Endothelial cell of umbilical vein (primary cell): ENCODE measurements around the gene MIS18A. TPM values are rescaled to one million over a fixed set of nuclear protein-coding genes. Genes with fewer than 3 reads are reported as not detected.

Source experiments
- BruUV-seq: library from RNA; stranded (reverse); fragments of 400-500 nt; replicated peaks from 2 replicates; lab custom pipeline; 2021; lab: Mats Ljungman, UMichigan
- CTCF ChIA-PET: fragments of 300-600, 350-600 bp; sonication (Branson Sonifier 250); formaldehyde crosslinking; loops from one replicate; lab custom pipeline; 2021; ENCODE audit warnings: antibody characterized with exemption, inconsistent platforms; lab: Charles Lee
- POLR2A ChIA-PET: fragments of 300-600, 350-600 bp; sonication (Branson Sonifier 250); formaldehyde crosslinking; loops from one replicate; lab custom pipeline; 2021; ENCODE audit warnings: antibody characterized with exemption, inconsistent platforms; lab: Charles Lee
- DNase-seq: peaks from one replicate; pipeline ENCODE4 v3.0.0-alpha.2; 2011; ENCODE audit warnings: low read depth, low spot score
- FAIRE-seq: peaks from 2 replicates; lab custom pipeline; 2011; peaks lifted over from hg19 to GRCh38; lab: Jason Lieb, UNC
- H2AFZ ChIP-seq: 2 replicates; pipeline ENCODE4 v1.6.0; 2012; ENCODE audit warnings: low read depth, low read length, control low read depth, inconsistent platforms
- H3K27ac ChIP-seq: 2 replicates; pipeline ENCODE4 v1.5.1; 2011; ENCODE audit warnings: low read depth, mild to moderate bottlenecking, control low read depth, low read length, moderate library complexity; ENCODE audit not compliant: insufficient read depth
- H3K27me3 ChIP-seq, 2 experiments: 2 replicates each; pipeline versions ENCODE4 v1.6.0 to v1.6.1; 2011; ENCODE audit warnings: low read length in 2 of 2, mixed read lengths in 1 of 2; ENCODE audit not compliant: control insufficient read depth in 2 of 2, insufficient read depth in 2 of 2
- H3K36me3 ChIP-seq, 2 experiments: 2 replicates in 1 of 2; 3 replicates in 1 of 2; pipeline ENCODE4 v1.5.1; 2011; ENCODE audit warnings: low read length in 2 of 2, mild to moderate bottlenecking in 1 of 2, moderate library complexity in 1 of 2; ENCODE audit not compliant: control insufficient read depth in 2 of 2, insufficient read depth in 2 of 2; ENCODE audit errors: extremely low read depth in 1 of 2
- H3K4me1 ChIP-seq: 3 replicates; pipeline ENCODE4 v1.5.1; 2011; ENCODE audit warnings: mild to moderate bottlenecking, low read length; ENCODE audit not compliant: control insufficient read depth, insufficient read depth; ENCODE audit errors: extremely low read depth
- H3K4me2 ChIP-seq: 2 replicates; pipeline ENCODE4 v1.6.1; 2011; ENCODE audit warnings: low read length, control low read depth, mixed read lengths; ENCODE audit not compliant: insufficient read depth
- H3K4me3 ChIP-seq, 3 experiments: fragments of 200-600 bp in 1 of 3; sonication (generic), shearing (Covaris generic) in 1 of 3; replicated peaks in 1 of 3; 2 replicates each; pipeline ENCODE4 v1.5.1; 2011 to 2016; ENCODE audit warnings: control low read depth in 3 of 3, low read length in 3 of 3, mild to moderate bottlenecking in 2 of 3, inconsistent platforms in 1 of 3, low read depth in 1 of 3, moderate library complexity in 1 of 3; ENCODE audit not compliant: insufficient read depth in 1 of 3
- H3K79me2 ChIP-seq: 2 replicates; pipeline ENCODE4 v1.6.0; 2012; ENCODE audit warnings: low read length, inconsistent platforms; ENCODE audit not compliant: control insufficient read depth, insufficient read depth
- H3K9ac ChIP-seq: replicated peaks from 2 replicates; pipeline ENCODE3; 2011; ENCODE audit warnings: low read length, control low read depth; ENCODE audit not compliant: insufficient read depth; ENCODE audit errors: extremely low read depth
- H3K9me1 ChIP-seq: replicated peaks from 3 replicates; pipeline ENCODE4 v1.6.0; 2011; ENCODE audit warnings: mild to moderate bottlenecking, low read length; ENCODE audit not compliant: control insufficient read depth, insufficient read depth; ENCODE audit errors: extremely low read depth
- H3K9me3 ChIP-seq: replicated peaks from 2 replicates; pipeline ENCODE4 v1.5.1; 2012; ENCODE audit warnings: low read length, inconsistent platforms; ENCODE audit not compliant: control insufficient read depth, insufficient read depth
- H4K20me1 ChIP-seq: replicated peaks from 2 replicates; pipeline ENCODE3; 2011; ENCODE audit warnings: mild to moderate bottlenecking, low read length; ENCODE audit not compliant: control insufficient read depth, insufficient read depth; ENCODE audit errors: extremely low read depth
- CTCF ChIP-seq, 2 donors: IDR thresholded peaks; 1 replicate in 1 of 2; 2 replicates in 1 of 2; pipeline ENCODE4 v1.5.1; 2011; ENCODE audit warnings: low read length in 2 of 2, mild to moderate bottlenecking in 2 of 2, moderate library complexity in 2 of 2, control low read depth in 1 of 2, inconsistent platforms in 1 of 2, low read depth in 1 of 2; ENCODE audit not compliant: insufficient read depth in 1 of 2; ENCODE audit errors: extremely low read depth in 1 of 2
- EZH2 ChIP-seq: IDR thresholded peaks from 2 replicates; pipeline ENCODE4 v1.6.1; 2012; ENCODE audit warnings: borderline replicate concordance, low read depth, mild to moderate bottlenecking, moderate library complexity, low read length, inconsistent platforms; ENCODE audit not compliant: severe bottlenecking
- FOS ChIP-seq: IDR thresholded peaks from 2 replicates; pipeline ENCODE4 v1.6.1; 2011; ENCODE audit warnings: mild to moderate bottlenecking, low read length, moderate library complexity, borderline replicate concordance; ENCODE audit not compliant: insufficient read depth
- GATA2 ChIP-seq: IDR thresholded peaks from 2 replicates; pipeline ENCODE4 v1.7.0; 2011; ENCODE audit warnings: low read depth, mild to moderate bottlenecking, moderate library complexity, mixed read lengths, low read length; ENCODE audit not compliant: insufficient read length, insufficient read depth
- JUN ChIP-seq: IDR thresholded peaks from 2 replicates; pipeline ENCODE4 v1.6.1; 2011; ENCODE audit warnings: borderline replicate concordance, low read depth; ENCODE audit not compliant: insufficient read length, insufficient read depth
- MAX ChIP-seq: IDR thresholded peaks from 2 replicates; pipeline ENCODE4 v1.6.1; 2011; ENCODE audit not compliant: insufficient read depth, insufficient read length
- MYC ChIP-seq: IDR thresholded peaks from one replicate; pipeline ENCODE4 v1.6.1; 2011; ENCODE audit warnings: mild to moderate bottlenecking, low read depth, low read length
- POLR2A ChIP-seq: IDR thresholded peaks from 2 replicates; pipeline ENCODE4 v1.6.1; 2012; ENCODE audit warnings: low read depth, mild to moderate bottlenecking, control low read depth, low read length
- POLR2AphosphoS5 ChIP-seq: IDR thresholded peaks from 2 replicates; pipeline ENCODE4 v1.6.1; 2012; ENCODE audit warnings: low read depth, mild to moderate bottlenecking, control low read depth, low read length, moderate library complexity; ENCODE audit not compliant: insufficient read depth
- dilution Hi-C: fragments of 300-500 bp; cut with MboI; formaldehyde crosslinking; loops from one replicate; pipeline ENCODE4 v1.15.0; 2019; ENCODE audit warnings: low sequenced_read_pairs; ENCODE audit not compliant: extremely low pct_ligation_motif_present
- intact Hi-C: fragments of 100-400 bp; cut with micrococcal nuclease; formaldehyde crosslinking; loops from one replicate; pipeline ENCODE4 v1.10.0; 2022
- polyA plus RNA-seq, 4 experiments: library from polyadenylated mRNA; depleted of rRNA in 3 of 4; stranded (reverse) in 3 of 4; unstranded in 1 of 4; fragments of >200 nt; gene quantifications; 2 replicates each; pipeline versions ENCODE4 v1.2.1 to v1.2.3, GENCODE V29; 2011 to 2012; ENCODE audit warnings: missing spikeins in 1 of 4
- total RNA-seq: library from RNA; stranded (reverse); gene quantifications from 2 replicates; pipeline ENCODE4 v1.2.3, GENCODE V29; 2021

The MIS18A gene
- total and polyA plus RNA-seq, 2 donors (not counting 3 experiments of a cell fraction or from before 2014, with no cell fraction given) = 7.9 to 19.7 TPM

GRCh38 chr21:32249511-32250280 is 29.2 kb downstream of the MIS18A start:
- H2AFZ ChIP-seq = no peak overlapping the region
- no peak overlapping the region for H3K4me3 ChIP-seq
- no peak overlapping the region for H3K9ac ChIP-seq
- no peak overlapping the region for H3K27ac ChIP-seq
- H3K79me2 ChIP-seq = no peaks in the 10 kb centered on the region
- TF ChIP-seq GATA2 (no peak), MYC (no peak), FOS (no peak), MAX (no peak), EZH2 (no peak), POLR2AphosphoS5 (no peak), CTCF (IDR thresholded peaks at IDR 0.05; ENCODE audit: extremely low read depth in 1 of 2, insufficient read depth in 1 of 2, low read depth in 1 of 2, low read length in 2 of 2) (no peak), POLR2A (no peak), JUN (no peak)
- DNase-seq (no peak), FAIRE-seq (no peak)
- no peak overlapping the region for H3K4me2 ChIP-seq
- intact Hi-C loops (loop anchor here (10.0 kb wide), 1 partner anchor 265 kb away; no protein-coding TSS in a partner anchor), dilution Hi-C loops (no loop called here)
- no peaks in the 10 kb centered on the region for H3K9me1 ChIP-seq
- peaks cover 0 to 3% of the 10 kb centered on the region in 2 experiments for H3K27me3 ChIP-seq
- no peaks in the 10 kb centered on the region for H4K20me1 ChIP-seq
- CTCF ChIA-PET = interaction anchor here (2.6 to 3.8 kb wide), 2 partner anchors 8 to 13 kb away, joined by 9 to 21 read pairs; no protein-coding TSS in a partner anchor
- no peaks in the 10 kb centered on the region for H3K9me3 ChIP-seq
- POLR2A ChIA-PET = no interaction called here
- H3K36me3 ChIP-seq = no peaks in the 10 kb centered on the region
- BruUV-seq = no TSS peak
- H3K4me1 ChIP-seq = peaks cover 13% of the 10 kb centered on the region
